GM19455 (cell line): ENCODE measurements around the gene IGFN1.

Source experiments
- ATAC-seq: cut with Tn5 transposase; IDR thresholded peaks from one replicate; pipeline ENCODE4 v1.9.1; 2021; ENCODE audit not compliant: unreplicated experiment

Gene IGFN1

DNA sequence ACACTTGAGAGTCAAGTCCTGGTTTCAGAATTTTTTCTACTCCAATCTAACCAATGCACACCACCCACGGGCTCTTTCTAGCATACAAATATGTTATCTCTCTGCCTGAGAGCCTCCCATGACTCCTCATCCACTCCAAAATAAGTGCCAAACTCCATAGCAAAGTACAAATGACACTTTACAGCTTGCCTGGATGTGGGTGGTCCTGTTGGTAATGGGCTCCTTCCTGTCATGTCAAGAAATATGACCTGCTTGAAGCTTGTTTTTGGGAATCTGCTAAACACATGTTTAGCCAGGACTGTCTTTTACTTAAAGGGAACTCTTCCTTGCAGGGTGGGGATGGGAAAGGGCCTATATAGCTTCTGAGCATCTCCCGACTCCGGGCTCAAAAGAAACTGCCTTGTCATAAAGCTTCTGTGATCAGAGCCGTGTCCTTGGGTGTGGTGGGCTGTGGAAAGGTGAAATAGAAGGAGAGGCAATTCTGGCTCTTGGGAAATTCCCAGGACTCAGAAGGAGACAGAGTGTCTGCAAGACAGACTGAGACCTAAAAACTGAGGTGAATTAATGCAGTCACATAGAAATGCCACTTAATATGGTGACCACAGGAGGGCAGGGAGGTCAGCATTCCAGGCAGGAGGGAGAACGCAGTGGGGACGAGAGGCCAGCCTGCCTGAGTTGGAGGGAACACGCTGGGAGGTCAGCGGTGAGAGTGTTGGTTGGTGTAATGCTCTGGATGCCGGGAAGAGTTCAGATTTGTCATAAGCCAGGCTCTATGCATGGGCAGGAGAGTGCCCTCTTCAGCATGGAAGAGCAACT, 6.1 kb upstream of the IGFN1 start:
- no peak for ATAC-seq

GRCh38 chr1:201185123-201185453, 5.5 kb upstream of the IGFN1 start:
- ATAC-seq: no peak

- no peak for ATAC-seq
These were observed 5.0 kb upstream of the IGFN1 start for GRCh38 chr1:201185527-201186128.

- no peak for ATAC-seq
These were observed 4.4 kb upstream of the IGFN1 start for GRCh38 chr1:201186192-201186591.

DNA sequence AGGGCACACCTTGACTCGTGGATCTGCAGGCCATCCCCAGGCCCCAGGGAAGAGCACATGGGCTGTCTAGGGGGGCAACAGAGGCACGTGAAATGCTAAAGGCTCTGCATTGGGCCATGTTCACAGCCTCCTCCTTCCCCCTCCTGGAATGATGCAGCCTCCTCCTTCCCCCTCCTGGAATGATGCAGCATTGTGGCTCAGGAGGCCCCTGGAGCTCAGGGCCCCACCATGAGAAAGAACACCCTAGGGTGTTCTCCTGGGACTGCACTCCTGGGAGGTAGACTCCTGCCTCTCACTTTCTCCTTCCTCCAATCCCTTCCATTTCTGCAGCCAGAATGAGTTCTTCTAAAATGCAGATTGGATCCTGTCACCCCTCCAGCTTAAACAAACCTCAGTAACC, 1.5 kb upstream of the IGFN1 start:
- ATAC-seq: no peak

DNA sequence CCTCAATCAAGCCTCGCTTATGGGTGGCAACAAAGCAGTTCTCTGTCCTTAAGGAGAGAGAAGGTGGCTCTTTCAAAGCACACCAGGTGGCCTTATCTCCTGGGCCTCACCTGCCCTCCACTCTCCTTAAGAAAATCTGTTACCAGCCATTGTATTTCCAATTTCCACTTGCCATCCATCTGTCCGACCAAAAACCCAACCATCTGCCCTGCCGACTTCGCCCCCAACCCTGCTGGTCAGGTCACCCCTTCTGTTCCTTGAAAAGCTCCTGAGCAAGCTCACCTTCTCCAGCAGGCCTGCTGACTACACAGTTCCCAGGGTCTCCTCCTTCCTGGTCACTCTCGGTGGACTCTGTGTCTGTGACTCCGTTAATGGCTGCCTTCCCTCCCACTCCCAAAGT, 619 bp upstream of the IGFN1 start:
- ATAC-seq: no peak

- ATAC-seq: no peak
These were observed 1.1 kb downstream of the IGFN1 start for GRCh38 chr1:201191653-201192260.

- no peak for ATAC-seq
These were observed 1.7 kb downstream of the IGFN1 start for GRCh38 chr1:201192261-201192788.

DNA sequence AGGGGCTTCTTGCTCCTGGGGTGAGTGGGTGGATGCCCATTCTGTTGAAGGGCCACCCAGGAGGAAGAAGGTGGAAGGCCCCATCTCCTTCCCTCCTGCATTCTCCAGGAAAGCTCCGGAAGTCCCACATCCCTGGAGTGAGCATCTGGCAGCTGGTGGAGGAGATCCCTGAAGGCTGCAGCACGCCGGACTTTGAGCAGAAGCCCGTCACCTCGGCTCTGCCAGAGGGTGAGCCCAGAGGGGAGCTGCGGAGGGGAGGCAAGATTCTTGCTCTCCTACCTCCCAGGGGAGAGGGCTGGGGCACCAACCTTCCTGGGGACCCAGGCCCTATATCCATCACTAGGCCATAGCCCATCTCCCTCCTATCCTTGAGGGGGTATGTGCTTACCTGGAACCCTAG, 3.4 kb downstream of the IGFN1 start:
- no peak for ATAC-seq

DNA sequence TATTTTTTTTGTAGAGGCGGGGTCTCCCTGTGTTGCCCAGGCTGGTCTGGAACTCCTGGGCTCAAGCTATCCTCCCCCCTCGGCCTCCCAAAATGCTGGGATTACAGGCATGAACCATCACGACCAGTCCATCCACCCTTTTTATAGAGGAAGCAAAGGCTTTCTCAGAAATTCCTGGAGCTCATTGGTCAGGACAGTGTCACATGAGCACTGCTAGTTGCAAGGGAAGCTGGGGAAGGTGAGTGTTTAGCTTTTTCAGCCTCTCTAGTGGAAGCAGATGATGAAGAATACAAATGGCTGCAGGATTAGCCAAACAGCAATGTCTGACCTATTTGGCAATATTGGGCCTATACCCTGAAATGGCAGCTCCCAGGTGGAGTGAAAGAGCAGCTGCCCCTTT, 8.0 kb downstream of the IGFN1 start:
- ATAC-seq: no peak

DNA sequence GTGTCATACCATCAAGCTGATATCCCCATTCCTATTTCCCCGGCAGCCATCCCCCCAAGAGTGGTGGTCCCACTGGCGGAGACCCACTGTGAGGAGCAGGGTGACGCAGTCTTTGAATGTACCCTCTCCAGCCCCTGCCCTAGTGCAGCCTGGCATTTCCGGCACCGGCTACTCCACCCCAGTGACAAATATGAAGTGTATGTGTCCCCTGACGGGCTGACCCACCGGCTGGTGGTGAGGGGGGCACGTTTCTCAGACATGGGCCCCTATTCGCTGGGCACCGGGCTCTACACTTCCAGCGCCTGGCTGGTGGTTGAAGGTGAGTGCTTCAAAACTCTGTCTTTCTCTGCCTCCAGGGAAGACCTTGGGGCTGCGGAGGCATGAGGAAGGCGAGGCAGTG, 14.4 kb downstream of the IGFN1 start:
- no peak for ATAC-seq

DNA sequence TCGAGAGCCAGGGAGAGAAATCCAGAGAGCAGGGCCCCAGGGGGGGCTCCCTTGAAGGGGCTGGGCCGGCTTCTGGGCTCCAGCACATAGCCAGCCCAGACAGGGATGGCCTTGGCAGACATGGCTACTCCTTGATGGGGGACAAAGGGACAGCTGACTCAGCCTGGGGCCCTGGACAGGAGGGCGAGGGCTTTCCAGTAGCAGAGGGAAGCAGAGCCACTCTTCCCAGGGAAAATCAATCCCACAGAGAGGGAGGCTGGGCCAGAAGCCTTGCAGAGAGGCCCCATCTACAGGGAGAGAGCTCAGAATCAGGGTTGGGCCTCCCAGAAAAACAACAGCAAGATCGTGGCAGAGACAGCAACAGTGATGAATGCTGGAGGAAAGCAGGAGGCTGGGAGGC, 15.6 kb downstream of the IGFN1 start:
- no peak for ATAC-seq

- no peak for ATAC-seq
These were observed 16.4 kb downstream of the IGFN1 start for GRCh38 chr1:201207046-201207445.

DNA sequence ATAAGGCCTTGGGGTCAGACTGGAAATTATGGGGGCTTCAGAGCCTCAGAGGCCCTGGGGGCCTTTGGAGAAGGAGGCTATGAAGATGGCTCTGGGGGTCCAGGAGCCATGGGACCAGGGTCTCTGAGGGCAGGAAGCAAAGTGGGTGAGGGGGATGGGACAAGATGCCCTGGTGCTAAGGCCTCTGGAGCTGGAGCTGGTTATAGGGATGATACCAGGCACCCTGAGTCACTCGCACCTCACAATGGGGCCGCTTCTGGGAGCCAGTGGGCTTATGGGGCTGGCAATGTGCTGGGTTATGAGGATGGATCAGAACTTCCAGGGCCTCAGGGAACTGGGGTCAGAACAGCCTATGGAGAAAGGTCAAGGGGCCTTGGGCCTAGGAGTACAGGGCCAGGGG, 17.6 kb downstream of the IGFN1 start:
- no peak for ATAC-seq

- ATAC-seq: no peak
These were observed 21.4 kb downstream of the IGFN1 start for GRCh38 chr1:201212056-201212455.

- ATAC-seq: no peak
These were observed 21.9 kb downstream of the IGFN1 start for GRCh38 chr1:201212461-201213055.

- ATAC-seq: no peak
These were observed 22.6 kb downstream of the IGFN1 start for GRCh38 chr1:201213106-201213770.

DNA sequence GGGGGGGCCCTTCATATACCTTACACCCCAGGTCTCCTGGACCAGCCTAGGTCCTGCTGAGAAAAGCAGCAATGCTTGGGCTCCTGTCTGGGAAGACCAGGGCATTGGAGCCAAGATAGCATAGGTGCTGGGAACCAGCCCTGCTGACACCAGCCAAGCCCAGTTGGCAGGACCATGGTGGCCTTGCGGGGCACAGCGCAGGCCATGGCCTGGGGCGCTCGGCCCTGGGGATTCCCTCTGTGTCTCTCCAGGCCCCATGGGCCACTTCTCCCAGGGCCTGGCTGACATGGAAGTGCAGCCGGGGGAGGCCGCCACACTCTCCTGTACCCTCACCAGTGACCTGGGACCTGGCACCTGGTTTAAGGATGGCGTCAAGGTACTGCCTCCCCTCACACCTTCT, 23.3 kb downstream of the IGFN1 start:
- no peak for ATAC-seq

DNA sequence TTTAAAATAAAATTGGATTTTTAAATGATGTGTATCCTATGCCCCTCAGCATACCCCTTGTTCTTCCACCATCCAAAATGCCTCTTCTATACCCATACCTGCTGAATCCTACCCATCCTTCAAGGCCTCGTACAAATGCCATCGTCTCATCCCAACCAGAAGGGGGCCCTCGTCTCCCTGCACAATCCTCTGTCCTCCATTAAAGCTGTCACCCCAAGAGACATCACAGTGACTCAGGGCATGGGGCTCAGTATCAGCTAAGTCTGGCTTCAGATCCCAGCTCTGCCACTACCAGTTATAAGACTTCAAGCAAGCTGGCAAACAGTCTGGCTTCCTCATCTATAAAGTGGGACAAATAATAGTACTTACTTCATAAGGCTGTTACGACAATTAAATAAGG, 23.8 kb downstream of the IGFN1 start:
- ATAC-seq: no peak

GRCh38 chr1:201214886-201215285, 24.3 kb downstream of the IGFN1 start:
- ATAC-seq: no peak
